OCI-LY1 (cell line): ENCODE measurements around the gene SP2.

Experiments used
- CTCF ChIP-seq: fragments of 200-600 bp; sonication (generic), shearing (Covaris generic); IDR thresholded peaks from 2 replicates; pipeline ENCODE4 v1.5.1; 2017; ENCODE audit warnings: mild to moderate bottlenecking, antibody characterized with exemption, low read length, moderate library complexity, mixed read lengths
- EZH2 ChIP-seq: fragments of 200-600 bp; sonication (generic), shearing (Covaris generic); IDR thresholded peaks from 2 replicates; pipeline ENCODE4 v1.8.0; 2017; ENCODE audit warnings: borderline replicate concordance, mixed run types, mild to moderate bottlenecking, antibody characterized with exemption, low read length, moderate library complexity, mixed read lengths

GRCh38 chr17:47879028-47879585 is 16.9 kb upstream of the SP2 start:
- TF ChIP-seq CTCF (no peak), EZH2 (no peak)
